Astrocyte (in vitro differentiated cells and primary cell): ENCODE data around the gene INHBB. TPM values are rescaled to one million over a fixed set of nuclear protein-coding genes. Genes with fewer than 3 reads are reported as not detected.

ENCODE experiments used
- DNase-seq: peaks from one replicate; pipeline ENCODE4 v3.0.0-alpha.2; 2010; ENCODE audit warnings: low read depth
- FAIRE-seq: peaks from 2 replicates; lab custom pipeline; 2011; peaks lifted over from hg19 to GRCh38; lab: Jason Lieb, UNC
- H2AFZ ChIP-seq: 2 replicates; pipeline ENCODE4 v1.6.0; 2012; ENCODE audit warnings: low read depth, low read length, inconsistent platforms
- H3K27ac ChIP-seq: 2 replicates; pipeline ENCODE4 v1.5.1; 2011; ENCODE audit warnings: low read depth, low read length, inconsistent platforms
- H3K27me3 ChIP-seq: 2 replicates; pipeline ENCODE4 v1.6.0; 2011; ENCODE audit warnings: low read length, inconsistent platforms; ENCODE audit not compliant: insufficient read depth
- H3K36me3 ChIP-seq: 2 replicates; pipeline ENCODE4 v1.5.1; 2011; ENCODE audit warnings: low read length, inconsistent platforms; ENCODE audit not compliant: insufficient read depth
- H3K4me1 ChIP-seq: 2 replicates; pipeline ENCODE4 v1.5.1; 2011; ENCODE audit warnings: low read length, inconsistent platforms; ENCODE audit not compliant: insufficient read depth
- H3K4me2 ChIP-seq: 2 replicates; pipeline ENCODE4 v1.6.0; 2012; ENCODE audit warnings: low read length, inconsistent platforms
- H3K4me3 ChIP-seq: 2 replicates; pipeline ENCODE4 v1.5.1; 2011; ENCODE audit warnings: low read depth, mild to moderate bottlenecking, low read length, inconsistent platforms; ENCODE audit not compliant: insufficient read depth
- H3K79me2 ChIP-seq: 2 replicates; pipeline ENCODE4 v1.6.0; 2012; ENCODE audit warnings: mild to moderate bottlenecking, low read length, inconsistent platforms; ENCODE audit not compliant: insufficient read depth
- H3K9ac ChIP-seq: 2 replicates; pipeline ENCODE4 v1.6.0; 2012; ENCODE audit warnings: mild to moderate bottlenecking, low read length, inconsistent platforms
- H3K9me3 ChIP-seq: 2 replicates; pipeline ENCODE4 v1.5.1; 2012; ENCODE audit warnings: low read depth, mild to moderate bottlenecking, low read length, inconsistent platforms; ENCODE audit not compliant: insufficient read depth
- H4K20me1 ChIP-seq: 2 replicates; pipeline ENCODE4 v1.6.0; 2012; ENCODE audit warnings: low read length, inconsistent platforms; ENCODE audit not compliant: insufficient read depth
- H3K27ac Mint-ChIP-seq: one replicate; pipeline ENCODE4 v1.8.0; 2021; ENCODE audit warnings: mild to moderate bottlenecking, mixed read lengths; ENCODE audit not compliant: unreplicated experiment
- H3K27me3 Mint-ChIP-seq: one replicate; pipeline ENCODE4 v1.8.0; 2021; ENCODE audit warnings: low read depth, mixed read lengths; ENCODE audit not compliant: unreplicated experiment
- H3K36me3 Mint-ChIP-seq: one replicate; pipeline ENCODE4 v1.8.0; 2021; ENCODE audit warnings: low read depth, mixed read lengths; ENCODE audit not compliant: unreplicated experiment
- H3K4me1 Mint-ChIP-seq: one replicate; pipeline ENCODE4 v1.8.0; 2021; ENCODE audit warnings: low read depth, mixed read lengths; ENCODE audit not compliant: unreplicated experiment
- H3K4me3 Mint-ChIP-seq: one replicate; pipeline ENCODE4 v1.8.0; 2021; ENCODE audit warnings: mild to moderate bottlenecking, moderate library complexity, mixed read lengths; ENCODE audit not compliant: unreplicated experiment
- H3K9me3 Mint-ChIP-seq: one replicate; pipeline ENCODE4 v1.8.0; 2021; ENCODE audit warnings: mild to moderate bottlenecking, mixed read lengths; ENCODE audit not compliant: unreplicated experiment
- EZH2 ChIP-seq: IDR thresholded peaks from 2 replicates; pipeline ENCODE4 v1.6.1; 2012; ENCODE audit warnings: mild to moderate bottlenecking, low read length, inconsistent platforms; ENCODE audit not compliant: insufficient read depth
- total RNA-seq: library from RNA; stranded (reverse); gene quantifications from 2 replicates; pipeline ENCODE4 v1.2.1, GENCODE V29; 2021
- TF ChIP-seq, protein P1 (sequence below): IDR thresholded peaks from 2 replicates; pipeline ENCODE4 v1.5.1; 2011; ENCODE audit warnings: low read depth, mild to moderate bottlenecking, inconsistent platforms, low read length, moderate library complexity; ENCODE audit not compliant: insufficient read depth

The INHBB gene
- total RNA-seq, 1 donor from 2014 or later, result 7.1 TPM

DNA sequence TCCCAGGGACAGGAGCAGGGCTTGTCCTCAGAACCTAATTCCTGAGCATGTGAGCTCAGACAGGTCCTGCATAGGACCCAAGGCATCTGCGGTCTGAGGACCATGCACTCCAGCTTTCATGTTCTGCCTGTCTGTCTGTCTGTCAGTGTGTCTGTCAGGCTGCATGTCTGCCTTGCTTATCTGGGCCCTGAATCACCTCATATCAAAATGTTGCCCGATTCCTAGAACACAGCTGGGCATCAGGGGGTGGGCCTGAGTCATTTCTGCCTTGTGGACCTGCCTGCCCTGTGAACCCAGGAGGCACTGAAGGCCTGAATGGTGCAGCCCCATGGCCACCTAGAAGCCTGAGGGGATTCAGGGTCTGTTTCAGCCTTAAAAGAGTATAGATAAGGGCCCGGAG lies 22.1 kb downstream of the INHBB start:
- no peak overlapping the region for H3K4me3 ChIP-seq
- H3K27me3 ChIP-seq, result peaks cover 3% of the 10 kb centered on the region
- H3K9ac ChIP-seq, result no peak overlapping the region
- no peaks in the 10 kb centered on the region for H3K36me3 ChIP-seq
- DNase-seq, result no peak
- FAIRE-seq, result no peak
- H3K27ac ChIP-seq, result no peak overlapping the region
- Mint-ChIP-seq H3K27ac (peak overlapping the region; percentile 85), H3K4me3 (no peak overlapping the region), H3K4me1 (peaks cover 13% of the 10 kb centered on the region), H3K27me3 (peaks cover 41% of the 10 kb centered on the region), H3K36me3 (peaks cover 3% of the 10 kb centered on the region), H3K9me3 (peaks cover 3% of the 10 kb centered on the region)
- peaks cover 15% of the 10 kb centered on the region for H3K4me1 ChIP-seq
- peak overlapping the region; percentile 68 for H3K4me2 ChIP-seq
- H2AFZ ChIP-seq, result no peak overlapping the region
- TF ChIP-seq, protein P1, sequence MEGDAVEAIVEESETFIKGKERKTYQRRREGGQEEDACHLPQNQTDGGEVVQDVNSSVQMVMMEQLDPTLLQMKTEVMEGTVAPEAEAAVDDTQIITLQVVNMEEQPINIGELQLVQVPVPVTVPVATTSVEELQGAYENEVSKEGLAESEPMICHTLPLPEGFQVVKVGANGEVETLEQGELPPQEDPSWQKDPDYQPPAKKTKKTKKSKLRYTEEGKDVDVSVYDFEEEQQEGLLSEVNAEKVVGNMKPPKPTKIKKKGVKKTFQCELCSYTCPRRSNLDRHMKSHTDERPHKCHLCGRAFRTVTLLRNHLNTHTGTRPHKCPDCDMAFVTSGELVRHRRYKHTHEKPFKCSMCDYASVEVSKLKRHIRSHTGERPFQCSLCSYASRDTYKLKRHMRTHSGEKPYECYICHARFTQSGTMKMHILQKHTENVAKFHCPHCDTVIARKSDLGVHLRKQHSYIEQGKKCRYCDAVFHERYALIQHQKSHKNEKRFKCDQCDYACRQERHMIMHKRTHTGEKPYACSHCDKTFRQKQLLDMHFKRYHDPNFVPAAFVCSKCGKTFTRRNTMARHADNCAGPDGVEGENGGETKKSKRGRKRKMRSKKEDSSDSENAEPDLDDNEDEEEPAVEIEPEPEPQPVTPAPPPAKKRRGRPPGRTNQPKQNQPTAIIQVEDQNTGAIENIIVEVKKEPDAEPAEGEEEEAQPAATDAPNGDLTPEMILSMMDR, result no peak
- TF ChIP-seq EZH2, result no peak
- H4K20me1 ChIP-seq, result no peaks in the 10 kb centered on the region
- no peaks in the 10 kb centered on the region for H3K79me2 ChIP-seq
- no peaks in the 10 kb centered on the region for H3K9me3 ChIP-seq

DNA sequence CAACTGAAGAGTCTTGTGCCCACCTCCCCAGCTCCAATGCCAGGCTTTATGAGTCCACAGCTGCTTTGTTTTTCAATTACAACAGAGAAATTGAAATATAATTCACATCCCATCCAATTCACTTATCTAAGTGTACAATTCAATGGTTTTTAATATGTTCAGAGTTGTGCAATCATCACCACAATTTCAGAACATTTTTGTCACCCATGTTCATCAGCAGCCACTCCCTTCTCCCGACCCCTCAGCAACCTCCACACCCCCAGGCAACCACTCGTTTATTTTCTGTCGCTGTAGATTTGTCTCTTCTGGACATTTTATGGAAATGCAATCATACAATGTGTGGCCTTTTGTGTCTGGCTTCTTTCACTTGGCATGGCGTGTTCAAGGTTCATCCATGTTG lies 23.3 kb downstream of the INHBB start:
- Histone ChIP-seq H3K4me2 (no peak overlapping the region), H3K27ac (no peak overlapping the region)
- H3K27me3 Mint-ChIP-seq, result peaks cover 30% of the 10 kb centered on the region

More for the DNA sequence above, 23.3 kb downstream of the INHBB start:
- TF ChIP-seq, protein P1, result no peak
- TF ChIP-seq EZH2, result no peak
- no peak overlapping the region for H3K4me3 ChIP-seq
- H3K4me1 ChIP-seq, result peaks cover 15% of the 10 kb centered on the region
- H3K9ac ChIP-seq, result no peak overlapping the region
- DNase-seq (no peak), FAIRE-seq (no peak)
- Mint-ChIP-seq H3K9me3 (peaks cover 3% of the 10 kb centered on the region), H3K27ac (no peak overlapping the region), H3K4me1 (peaks cover 12% of the 10 kb centered on the region), H3K4me3 (no peak overlapping the region), H3K36me3 (peaks cover 3% of the 10 kb centered on the region)
- H3K9me3 ChIP-seq, result no peaks in the 10 kb centered on the region
- H3K36me3 ChIP-seq, result no peaks in the 10 kb centered on the region
- no peak overlapping the region for H2AFZ ChIP-seq
- H3K27me3 ChIP-seq, result peaks cover 3% of the 10 kb centered on the region
- no peaks in the 10 kb centered on the region for H3K79me2 ChIP-seq
- no peaks in the 10 kb centered on the region for H4K20me1 ChIP-seq
